Activated T-cell treated with anti-CD3 and anti-CD28 coated beads, Interleukin-2, amount 50 U/mL, for 24 hours (primary cell): ENCODE data around the gene ALG10B.
"Not testable (repeated sequence)": the region's sequence is repeated elsewhere in the genome, so short reads cannot be mapped to it uniquely, and the experiment has no call there.

ENCODE experiments used
- DNase-seq: peaks from one replicate; pipeline ENCODE4 v3.0.0-alpha.2; 2020
- H3K27ac Mint-ChIP-seq: 2 replicates; pipeline ENCODE4 v1.8.0; 2020; ENCODE audit warnings: mild to moderate bottlenecking, mixed read lengths
- H3K27me3 Mint-ChIP-seq: 2 replicates; pipeline ENCODE4 v1.8.0; 2020; ENCODE audit warnings: mixed read lengths
- H3K36me3 Mint-ChIP-seq: 2 replicates; pipeline ENCODE4 v1.8.0; 2020; ENCODE audit warnings: low read depth, mixed read lengths
- H3K4me1 Mint-ChIP-seq: 2 replicates; pipeline ENCODE4 v1.8.0; 2020; ENCODE audit warnings: low read depth, mixed read lengths
- H3K4me3 Mint-ChIP-seq: 2 replicates; pipeline ENCODE4 v1.8.0; 2020; ENCODE audit warnings: mild to moderate bottlenecking, moderate library complexity, mixed read lengths
- H3K9me3 Mint-ChIP-seq: 2 replicates; pipeline ENCODE4 v1.8.0; 2020; ENCODE audit warnings: mixed read lengths

Gene ALG10B

GRCh38 chr12:38343256-38343655 lies 26.7 kb downstream of the ALG10B start:
- not testable (repeated sequence) for DNase-seq, H3K4me1 Mint-ChIP-seq, H3K4me3 Mint-ChIP-seq, H3K27ac Mint-ChIP-seq, H3K9me3 Mint-ChIP-seq, H3K36me3 Mint-ChIP-seq
- H3K27me3 Mint-ChIP-seq: peaks cover 15% of the 10 kb centered on the region

- not testable (repeated sequence) for H3K9me3 Mint-ChIP-seq, DNase-seq, H3K27ac Mint-ChIP-seq, H3K4me3 Mint-ChIP-seq, H3K4me1 Mint-ChIP-seq, H3K36me3 Mint-ChIP-seq
- H3K27me3 Mint-ChIP-seq: peaks cover 15% of the 10 kb centered on the region
Observed at GRCh38 chr12:38343916-38344315, 27.3 kb downstream of the ALG10B start.

GRCh38 chr12:38350342-38351174 lies 34.0 kb downstream of the ALG10B start:
- Mint-ChIP-seq H3K27me3 (peaks cover 3% of the 10 kb centered on the region), H3K27ac (no peak overlapping the region), H3K9me3 (peaks cover 7% of the 10 kb centered on the region), H3K4me3 (no peak overlapping the region), H3K36me3 (no peaks in the 10 kb centered on the region), H3K4me1 (peaks cover 4% of the 10 kb centered on the region)
- no peak for DNase-seq

GRCh38 chr12:38351175-38351508 lies 34.6 kb downstream of the ALG10B start:
- not testable (repeated sequence) for DNase-seq, H3K27ac Mint-ChIP-seq

GRCh38 chr12:38367506-38367905 lies 50.9 kb downstream of the ALG10B start:
- H3K27me3 Mint-ChIP-seq: no peaks in the 10 kb centered on the region
- DNase-seq: no peak
- H3K4me1 Mint-ChIP-seq: no peaks in the 10 kb centered on the region
- no peak overlapping the region for H3K27ac Mint-ChIP-seq
- H3K9me3 Mint-ChIP-seq: peaks cover 2% of the 10 kb centered on the region
- H3K4me3 Mint-ChIP-seq: no peak overlapping the region
- no peaks in the 10 kb centered on the region for H3K36me3 Mint-ChIP-seq

More at GRCh38 chr12:38351175-38351508, 34.6 kb downstream of the ALG10B start:
- not testable (repeated sequence) for H3K4me3 Mint-ChIP-seq, H3K9me3 Mint-ChIP-seq, H3K36me3 Mint-ChIP-seq, H3K4me1 Mint-ChIP-seq, H3K27me3 Mint-ChIP-seq

- no peaks in the 10 kb centered on the region for H3K36me3 Mint-ChIP-seq
- no peak for DNase-seq
- no peak overlapping the region for H3K27ac Mint-ChIP-seq
- H3K4me1 Mint-ChIP-seq: no peaks in the 10 kb centered on the region
- peaks cover 2% of the 10 kb centered on the region for H3K9me3 Mint-ChIP-seq
- no peak overlapping the region for H3K4me3 Mint-ChIP-seq
- H3K27me3 Mint-ChIP-seq: no peaks in the 10 kb centered on the region
Observed at GRCh38 chr12:38370311-38370710, 53.7 kb downstream of the ALG10B start.

- no peak for DNase-seq
- Mint-ChIP-seq H3K36me3 (no peaks in the 10 kb centered on the region), H3K27me3 (no peaks in the 10 kb centered on the region), H3K4me1 (no peaks in the 10 kb centered on the region), H3K27ac (no peak overlapping the region), H3K4me3 (no peak overlapping the region), H3K9me3 (peaks cover 11% of the 10 kb centered on the region)
Observed at GRCh38 chr12:38373784-38374183, 57.2 kb downstream of the ALG10B start.

- Mint-ChIP-seq H3K4me1 (no peaks in the 10 kb centered on the region), H3K4me3 (no peak overlapping the region), H3K27ac (no peak overlapping the region), H3K27me3 (no peaks in the 10 kb centered on the region), H3K36me3 (no peaks in the 10 kb centered on the region), H3K9me3 (peaks cover 9% of the 10 kb centered on the region)
- DNase-seq: no peak
Observed at GRCh38 chr12:38374751-38375150, 58.2 kb downstream of the ALG10B start.
